SU-DHL-6 (cell line): ENCODE measurements around the gene ELL2.
"Not testable (repeated sequence)": the region's sequence is repeated elsewhere in the genome, so short reads cannot be mapped to it uniquely, and the experiment has no call there.

ENCODE experiments used
- H2AFZ ChIP-seq: fragments of 200-600 bp; sonication (generic); 2 replicates; pipeline ENCODE4 v1.6.1; 2014; ENCODE audit warnings: low read depth, mild to moderate bottlenecking, moderate library complexity, mixed read lengths, antibody characterized with exemption, low read length; ENCODE audit not compliant: severe bottlenecking
- H3F3A ChIP-seq: fragments of 200-600 bp; shearing (Covaris generic); 2 replicates; pipeline ENCODE4 v1.6.0; 2016; ENCODE audit warnings: antibody characterized with exemption, mild to moderate bottlenecking; ENCODE audit not compliant: insufficient read depth
- H3K27ac ChIP-seq: fragments of 200-600 bp; sonication (generic); 2 replicates; pipeline ENCODE4 v1.5.1; 2016; ENCODE audit warnings: low read depth, mild to moderate bottlenecking, low read length, moderate library complexity, mixed read lengths
- H3K27me3 ChIP-seq: fragments of 200-600 bp; sonication (generic), shearing (Covaris generic); 2 replicates; pipeline ENCODE4 v1.6.0; 2014; ENCODE audit warnings: mild to moderate bottlenecking, low read length
- H3K36me3 ChIP-seq: fragments of 200-600 bp; sonication (generic); 2 replicates; pipeline ENCODE4 v1.6.1; 2014; ENCODE audit warnings: mild to moderate bottlenecking, low read length, mixed read lengths
- H3K4me2 ChIP-seq: fragments of 300-600, 200-600 bp; shearing (Covaris generic), sonication (generic); 2 replicates; pipeline ENCODE4 v1.6.0; 2014; ENCODE audit warnings: low read length, low read depth, mild to moderate bottlenecking; ENCODE audit not compliant: poor library complexity, severe bottlenecking
- H3K4me3 ChIP-seq: fragments of 200-600 bp; sonication (generic); 2 replicates; pipeline ENCODE4 v1.5.1; 2014; ENCODE audit warnings: antibody characterized with exemption, low read length, mild to moderate bottlenecking, mixed read lengths; ENCODE audit not compliant: insufficient read depth, poor library complexity, severe bottlenecking
- H3K79me2 ChIP-seq: fragments of 200-600 bp; sonication (generic); 2 replicates; pipeline ENCODE4 v1.6.1; 2014; ENCODE audit warnings: mild to moderate bottlenecking, low read length, moderate library complexity; ENCODE audit not compliant: insufficient read depth
- H3K9ac ChIP-seq: fragments of 200-600 bp; sonication (generic); 2 replicates; pipeline ENCODE4 v1.7.0; 2014; ENCODE audit warnings: mild to moderate bottlenecking, low read length
- H3K9me2 ChIP-seq: fragments of 200-600 bp; sonication (generic); replicated peaks from 2 replicates; pipeline ENCODE4 v1.6.1; 2014; ENCODE audit warnings: low read length; ENCODE audit not compliant: insufficient read depth
- H3K9me3 ChIP-seq: fragments of 200-600 bp; sonication (generic); 2 replicates; pipeline ENCODE4 v1.6.1; 2014; ENCODE audit warnings: low read length, mixed read lengths; ENCODE audit not compliant: insufficient read depth
- H4K20me1 ChIP-seq: fragments of 200-600 bp; sonication (generic); 2 replicates; pipeline ENCODE4 v1.6.1; 2014; ENCODE audit warnings: low read depth, mild to moderate bottlenecking, antibody characterized with exemption, low read length, moderate library complexity, mixed read lengths
- CTCF ChIP-seq: fragments of 200-600 bp; sonication (generic); IDR thresholded peaks from one replicate; pipeline ENCODE4 v1.5.1; 2017; ENCODE audit warnings: antibody characterized with exemption, mild to moderate bottlenecking, low read length, moderate library complexity; ENCODE audit not compliant: insufficient read depth, poor library complexity, severe bottlenecking
- EZH2phosphoT487 ChIP-seq: fragments of 200-600 bp; sonication (generic), shearing (Covaris generic); conservative IDR thresholded peaks from 2 replicates; pipeline ENCODE4 v1.6.1; 2018; ENCODE audit warnings: mild to moderate bottlenecking, antibody characterized with exemption, low read length, moderate library complexity, mixed read lengths

ELL2 gene

GRCh38 chr5:95907740-95908706 is 53.6 kb downstream of the ELL2 start:
- Histone ChIP-seq H3K9ac (no peak overlapping the region), H3K4me3 (no peak overlapping the region), H3K79me2 (no peaks in the 10 kb centered on the region), H4K20me1 (no peaks in the 10 kb centered on the region), H3K4me2 (no peak overlapping the region), H3F3A (no peaks in the 10 kb centered on the region), H3K36me3 (no peaks in the 10 kb centered on the region), H3K27ac (no peak overlapping the region), H2AFZ (no peak overlapping the region), H3K27me3 (no peaks in the 10 kb centered on the region), H3K9me2 (no peaks in the 10 kb centered on the region), H3K9me3 (no peaks in the 10 kb centered on the region)
- TF ChIP-seq CTCF: no peak
- TF ChIP-seq EZH2phosphoT487: no peak

DNA sequence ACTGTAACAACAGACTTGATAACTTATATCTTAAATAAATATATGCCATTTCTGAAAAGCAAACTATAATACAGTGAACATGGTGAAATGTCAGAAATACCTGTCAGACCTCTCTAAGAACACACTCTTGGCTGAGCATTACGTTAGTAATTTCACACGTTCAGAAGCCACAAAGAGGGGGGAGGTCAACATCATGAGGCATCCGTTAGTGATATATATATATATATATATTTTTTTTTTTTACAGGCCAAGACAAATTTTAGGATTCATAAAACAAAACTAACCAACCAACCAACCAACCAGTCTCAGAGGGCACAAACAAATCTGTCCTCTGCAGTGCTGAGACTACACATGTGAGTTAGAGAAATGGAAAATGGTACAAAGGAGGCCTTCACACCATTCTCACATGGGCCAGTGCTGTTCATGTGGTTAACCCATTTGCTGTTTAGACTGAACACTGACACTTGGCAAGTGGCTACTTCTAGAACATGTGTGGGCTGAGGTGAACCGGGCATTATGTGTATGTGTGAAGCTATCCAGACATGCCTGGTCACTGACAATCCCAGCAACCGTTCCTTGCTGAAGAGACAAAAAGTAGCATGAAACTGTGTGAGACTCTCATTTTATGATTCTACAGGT is 54.5 kb downstream of the ELL2 start:
- Histone ChIP-seq H3K9me3 (no peaks in the 10 kb centered on the region), H2AFZ (no peak overlapping the region), H3F3A (no peaks in the 10 kb centered on the region), H3K36me3 (no peaks in the 10 kb centered on the region), H3K79me2 (no peaks in the 10 kb centered on the region), H3K27ac (no peak overlapping the region), H3K4me3 (no peak overlapping the region), H3K9ac (no peak overlapping the region), H3K4me2 (no peak overlapping the region), H3K27me3 (no peaks in the 10 kb centered on the region), H4K20me1 (no peaks in the 10 kb centered on the region), H3K9me2 (no peaks in the 10 kb centered on the region)
- no peak for TF ChIP-seq CTCF
- TF ChIP-seq EZH2phosphoT487: no peak

DNA sequence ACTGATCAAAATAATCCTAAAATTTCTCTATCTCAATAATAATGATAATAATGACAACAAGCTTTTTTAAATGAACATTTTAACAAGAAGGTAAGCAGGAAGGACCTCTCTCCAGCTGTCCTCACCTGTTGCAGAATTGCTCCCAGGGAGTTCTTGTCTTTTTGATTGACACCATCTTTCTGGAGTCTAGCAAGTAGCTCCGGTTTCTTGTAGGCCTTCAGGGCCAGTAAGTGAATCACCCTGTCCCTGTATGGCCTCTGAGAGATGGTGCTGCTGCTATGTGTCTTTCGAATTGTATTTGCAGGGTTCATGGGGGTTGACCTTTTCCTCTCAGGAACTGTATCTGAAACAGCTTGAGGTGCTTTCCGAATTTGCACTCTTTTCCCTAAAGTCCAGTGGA is 55.3 kb downstream of the ELL2 start:
- not testable (repeated sequence) for H3K4me2 ChIP-seq, H3K4me3 ChIP-seq, H3K9ac ChIP-seq, H3K27me3 ChIP-seq, H3F3A ChIP-seq, H3K9me3 ChIP-seq, H3K79me2 ChIP-seq, H3K36me3 ChIP-seq, H2AFZ ChIP-seq, H4K20me1 ChIP-seq, H3K27ac ChIP-seq, H3K9me2 ChIP-seq

DNA sequence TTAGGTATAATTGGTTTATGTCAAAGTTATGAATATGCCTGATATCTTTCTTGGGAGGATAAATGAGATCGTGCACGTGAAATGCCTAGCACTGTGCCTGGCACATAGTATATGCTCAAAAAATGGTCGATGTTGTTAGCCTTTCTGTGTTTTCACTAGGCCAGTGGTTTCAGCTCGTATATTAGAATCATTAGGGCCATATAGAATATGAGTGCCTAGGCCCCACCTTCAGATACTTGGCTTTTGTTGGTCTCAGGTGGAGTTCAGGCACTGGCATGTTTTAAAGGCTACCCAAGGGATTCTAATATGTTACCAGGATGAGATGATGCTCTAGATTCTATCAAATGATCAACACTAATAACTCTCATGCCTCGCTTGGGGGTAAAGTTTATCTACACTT is 56.8 kb downstream of the ELL2 start:
- Histone ChIP-seq H4K20me1 (no peaks in the 10 kb centered on the region), H3K79me2 (no peaks in the 10 kb centered on the region), H3K4me3 (no peak overlapping the region), H3K27ac (no peak overlapping the region), H3K36me3 (no peaks in the 10 kb centered on the region), H3K27me3 (no peaks in the 10 kb centered on the region), H3K4me2 (no peak overlapping the region), H3K9me2 (no peaks in the 10 kb centered on the region), H3F3A (no peaks in the 10 kb centered on the region), H2AFZ (no peak overlapping the region), H3K9ac (no peak overlapping the region), H3K9me3 (no peaks in the 10 kb centered on the region)
- TF ChIP-seq CTCF: no peak
- TF ChIP-seq EZH2phosphoT487: no peak
